Endothelial cell of umbilical vein (primary cell): ENCODE results near the gene POLN. TPM values are rescaled to one million over a fixed set of nuclear protein-coding genes. Genes with fewer than 3 reads are reported as not detected.

Experiments
- BruUV-seq: library from RNA; stranded (reverse); fragments of 400-500 nt; replicated peaks from 2 replicates; lab custom pipeline; 2021; lab: Mats Ljungman, UMichigan
- CTCF ChIA-PET: fragments of 300-600, 350-600 bp; sonication (Branson Sonifier 250); formaldehyde crosslinking; loops from one replicate; lab custom pipeline; 2021; ENCODE audit warnings: antibody characterized with exemption, inconsistent platforms; lab: Charles Lee
- POLR2A ChIA-PET: fragments of 300-600, 350-600 bp; sonication (Branson Sonifier 250); formaldehyde crosslinking; loops from one replicate; lab custom pipeline; 2021; ENCODE audit warnings: antibody characterized with exemption, inconsistent platforms; lab: Charles Lee
- DNase-seq: peaks from one replicate; pipeline ENCODE4 v3.0.0-alpha.2; 2011; ENCODE audit warnings: low read depth, low spot score
- FAIRE-seq: peaks from 2 replicates; lab custom pipeline; 2011; peaks lifted over from hg19 to GRCh38; lab: Jason Lieb, UNC
- H2AFZ ChIP-seq: 2 replicates; pipeline ENCODE4 v1.6.0; 2012; ENCODE audit warnings: low read depth, low read length, control low read depth, inconsistent platforms
- H3K27ac ChIP-seq: 2 replicates; pipeline ENCODE4 v1.5.1; 2011; ENCODE audit warnings: low read depth, mild to moderate bottlenecking, control low read depth, low read length, moderate library complexity; ENCODE audit not compliant: insufficient read depth
- H3K27me3 ChIP-seq, 2 experiments: 2 replicates each; pipeline versions ENCODE4 v1.6.0 to v1.6.1; 2011; ENCODE audit warnings: low read length in 2 of 2, mixed read lengths in 1 of 2; ENCODE audit not compliant: control insufficient read depth in 2 of 2, insufficient read depth in 2 of 2
- H3K36me3 ChIP-seq, 2 experiments: 2 replicates in 1 of 2; 3 replicates in 1 of 2; pipeline ENCODE4 v1.5.1; 2011; ENCODE audit warnings: low read length in 2 of 2, mild to moderate bottlenecking in 1 of 2, moderate library complexity in 1 of 2; ENCODE audit not compliant: control insufficient read depth in 2 of 2, insufficient read depth in 2 of 2; ENCODE audit errors: extremely low read depth in 1 of 2
- H3K4me1 ChIP-seq: 3 replicates; pipeline ENCODE4 v1.5.1; 2011; ENCODE audit warnings: mild to moderate bottlenecking, low read length; ENCODE audit not compliant: control insufficient read depth, insufficient read depth; ENCODE audit errors: extremely low read depth
- H3K4me2 ChIP-seq: 2 replicates; pipeline ENCODE4 v1.6.1; 2011; ENCODE audit warnings: low read length, control low read depth, mixed read lengths; ENCODE audit not compliant: insufficient read depth
- H3K4me3 ChIP-seq, 3 experiments: fragments of 200-600 bp in 1 of 3; sonication (generic), shearing (Covaris generic) in 1 of 3; replicated peaks in 1 of 3; 2 replicates each; pipeline ENCODE4 v1.5.1; 2011 to 2016; ENCODE audit warnings: control low read depth in 3 of 3, low read length in 3 of 3, mild to moderate bottlenecking in 2 of 3, inconsistent platforms in 1 of 3, low read depth in 1 of 3, moderate library complexity in 1 of 3; ENCODE audit not compliant: insufficient read depth in 1 of 3
- H3K79me2 ChIP-seq: 2 replicates; pipeline ENCODE4 v1.6.0; 2012; ENCODE audit warnings: low read length, inconsistent platforms; ENCODE audit not compliant: control insufficient read depth, insufficient read depth
- H3K9ac ChIP-seq: replicated peaks from 2 replicates; pipeline ENCODE3; 2011; ENCODE audit warnings: low read length, control low read depth; ENCODE audit not compliant: insufficient read depth; ENCODE audit errors: extremely low read depth
- H3K9me1 ChIP-seq: replicated peaks from 3 replicates; pipeline ENCODE4 v1.6.0; 2011; ENCODE audit warnings: mild to moderate bottlenecking, low read length; ENCODE audit not compliant: control insufficient read depth, insufficient read depth; ENCODE audit errors: extremely low read depth
- H3K9me3 ChIP-seq: replicated peaks from 2 replicates; pipeline ENCODE4 v1.5.1; 2012; ENCODE audit warnings: low read length, inconsistent platforms; ENCODE audit not compliant: control insufficient read depth, insufficient read depth
- H4K20me1 ChIP-seq: replicated peaks from 2 replicates; pipeline ENCODE3; 2011; ENCODE audit warnings: mild to moderate bottlenecking, low read length; ENCODE audit not compliant: control insufficient read depth, insufficient read depth; ENCODE audit errors: extremely low read depth
- JUN ChIP-seq: IDR thresholded peaks from 2 replicates; pipeline ENCODE4 v1.6.1; 2011; ENCODE audit warnings: borderline replicate concordance, low read depth; ENCODE audit not compliant: insufficient read length, insufficient read depth
- dilution Hi-C: fragments of 300-500 bp; cut with MboI; formaldehyde crosslinking; loops from one replicate; pipeline ENCODE4 v1.15.0; 2019; ENCODE audit warnings: low sequenced_read_pairs; ENCODE audit not compliant: extremely low pct_ligation_motif_present
- intact Hi-C: fragments of 100-400 bp; cut with micrococcal nuclease; formaldehyde crosslinking; loops from one replicate; pipeline ENCODE4 v1.10.0; 2022
- polyA plus RNA-seq, 4 experiments: library from polyadenylated mRNA; depleted of rRNA in 3 of 4; stranded (reverse) in 3 of 4; unstranded in 1 of 4; fragments of >200 nt; gene quantifications; 2 replicates each; pipeline versions ENCODE4 v1.2.1 to v1.2.3, GENCODE V29; 2011 to 2012; ENCODE audit warnings: missing spikeins in 1 of 4
- total RNA-seq: library from RNA; stranded (reverse); gene quantifications from 2 replicates; pipeline ENCODE4 v1.2.3, GENCODE V29; 2021
- TF ChIP-seq, protein P1 (sequence below), 2 donors: IDR thresholded peaks; 1 replicate in 1 of 2; 2 replicates in 1 of 2; pipeline ENCODE4 v1.5.1; 2011; ENCODE audit warnings: low read length in 2 of 2, mild to moderate bottlenecking in 2 of 2, moderate library complexity in 2 of 2, control low read depth in 1 of 2, inconsistent platforms in 1 of 2, low read depth in 1 of 2; ENCODE audit not compliant: insufficient read depth in 1 of 2; ENCODE audit errors: extremely low read depth in 1 of 2

POLN gene
- total and polyA plus RNA-seq, 2 donors (not counting 3 experiments of a cell fraction or from before 2014, with no cell fraction given), result 1.3 to 4.2 TPM

GRCh38 chr4:2063557-2064275 is 178.2 kb downstream of the POLN start:
- DNase-seq, result no peak
- POLR2A ChIA-PET, result no interaction called here
- H3K4me2 ChIP-seq, result no peak overlapping the region

More at GRCh38 chr4:2063557-2064275, 178.2 kb downstream of the POLN start:
- Histone ChIP-seq H3K9me1 (no peaks in the 10 kb centered on the region), H3K27me3 (peaks cover 2 to 13% of the 10 kb centered on the region in 2 experiments), H3K79me2 (no peaks in the 10 kb centered on the region), H3K9ac (no peak overlapping the region), H2AFZ (no peak overlapping the region), H3K4me1 (no peaks in the 10 kb centered on the region), H3K27ac (no peak overlapping the region), H3K36me3 (no peaks in the 10 kb centered on the region), H3K9me3 (no peaks in the 10 kb centered on the region), H3K4me3 (no peak overlapping the region), H4K20me1 (no peaks in the 10 kb centered on the region)
- intact Hi-C loops, result no loop called here
- CTCF ChIA-PET, result no interaction called here
- TF ChIP-seq, protein P1, sequence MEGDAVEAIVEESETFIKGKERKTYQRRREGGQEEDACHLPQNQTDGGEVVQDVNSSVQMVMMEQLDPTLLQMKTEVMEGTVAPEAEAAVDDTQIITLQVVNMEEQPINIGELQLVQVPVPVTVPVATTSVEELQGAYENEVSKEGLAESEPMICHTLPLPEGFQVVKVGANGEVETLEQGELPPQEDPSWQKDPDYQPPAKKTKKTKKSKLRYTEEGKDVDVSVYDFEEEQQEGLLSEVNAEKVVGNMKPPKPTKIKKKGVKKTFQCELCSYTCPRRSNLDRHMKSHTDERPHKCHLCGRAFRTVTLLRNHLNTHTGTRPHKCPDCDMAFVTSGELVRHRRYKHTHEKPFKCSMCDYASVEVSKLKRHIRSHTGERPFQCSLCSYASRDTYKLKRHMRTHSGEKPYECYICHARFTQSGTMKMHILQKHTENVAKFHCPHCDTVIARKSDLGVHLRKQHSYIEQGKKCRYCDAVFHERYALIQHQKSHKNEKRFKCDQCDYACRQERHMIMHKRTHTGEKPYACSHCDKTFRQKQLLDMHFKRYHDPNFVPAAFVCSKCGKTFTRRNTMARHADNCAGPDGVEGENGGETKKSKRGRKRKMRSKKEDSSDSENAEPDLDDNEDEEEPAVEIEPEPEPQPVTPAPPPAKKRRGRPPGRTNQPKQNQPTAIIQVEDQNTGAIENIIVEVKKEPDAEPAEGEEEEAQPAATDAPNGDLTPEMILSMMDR (IDR thresholded peaks at IDR 0.05; ENCODE audit: extremely low read depth in 1 of 2, insufficient read depth in 1 of 2, low read depth in 1 of 2, low read length in 2 of 2), result no peak
- TF ChIP-seq JUN, result no peak
- no TSS peak for BruUV-seq
- FAIRE-seq, result no peak
- dilution Hi-C loops, result no loop called here
